Ovary (tissue), 9 donors: ENCODE measurements around the gene CBX6. TPM values are rescaled to one million over a fixed set of nuclear protein-coding genes. Genes with fewer than 3 reads are reported as not detected.

Experiments
- DNase-seq, 5 donors: peaks; one replicate each; pipeline ENCODE4 v3.0.0-alpha.2; 2019 to 2020
- H3K27ac ChIP-seq, 2 donors: fragments of 200-600 bp; one replicate each; pipeline versions ENCODE4 v1.5.1 to v1.8.0; 2019 to 2022
- H3K27me3 ChIP-seq: fragments of 200-600 bp; one replicate; pipeline ENCODE4 v1.8.0; 2022
- H3K36me3 ChIP-seq: fragments of 200-600 bp; sonication (generic); one replicate; pipeline ENCODE4 v1.5.1; 2019
- H3K4me1 ChIP-seq: one replicate; pipeline ENCODE4 v1.8.1; 2013; ENCODE audit warnings: mild to moderate bottlenecking, moderate library complexity; ENCODE audit not compliant: insufficient read depth
- H3K4me3 ChIP-seq: fragments of 200-600 bp; sonication (generic); one replicate; pipeline ENCODE4 v1.5.1; 2017
- H3K9me3 ChIP-seq, 2 donors: fragments of 200-600 bp in 1 of 2; sonication (generic) in 1 of 2; one replicate each; pipeline versions ENCODE4 v1.5.1 to v1.8.1; 2013 to 2019; ENCODE audit warnings: mild to moderate bottlenecking in 1 of 2, moderate library complexity in 1 of 2
- CTCF ChIP-seq, 3 donors: fragments of 450-650 bp in 2 of 3; fragments of 200-600 bp in 1 of 3; IDR thresholded peaks; one replicate each; pipeline versions ENCODE4 v1.5.1 to v1.8.0; 2016 to 2022; ENCODE audit warnings: antibody characterized with exemption in 3 of 3, mild to moderate bottlenecking in 1 of 3
- EP300 ChIP-seq: sonication (generic); formaldehyde crosslinking; IDR thresholded peaks from one replicate; pipeline ENCODE4 v1.6.1; 2017; ENCODE audit warnings: antibody characterized with exemption
- POLR2A ChIP-seq: fragments of 450-650 bp; IDR thresholded peaks from one replicate; pipeline ENCODE4 v1.6.1; 2017; ENCODE audit warnings: antibody characterized with exemption, mild to moderate bottlenecking, moderate library complexity
- WGBS, 3 donors: extraction: QIAGEN DNeasy Blood & Tissue Kit in 1 of 3; methylation state at CpG; one replicate each; pipeline versions ENCODE4 v1.1.5 to v1.1.7; 2013 to 2017; 5-methylcytosine and 5-hydroxymethylcytosine counted together
- intact Hi-C, 4 donors: fragments of 100-400 bp; cut with DNase I; formaldehyde crosslinking; loops; one replicate each; pipeline versions ENCODE4 v1.11.0 to v1.15.1; 2022 to 2023
- polyA plus RNA-seq, 2 donors: library from polyadenylated mRNA; stranded (reverse); fragments of 200-250 nt in 1 of 2; fragments of 350-450 nt in 1 of 2; fragmentation: Illumina TruSeq in 1 of 2; extraction: RNeasy Lipid Tissue Mini Kit (QIAGEN cat#74804) in 1 of 2; gene quantifications; one replicate each; pipeline ENCODE4 v1.2.3, GENCODE V29; 2013 to 2014
- total RNA-seq, 7 donors: library from RNA; depleted of rRNA in 2 of 7; stranded (reverse); fragments of >200 nt in 2 of 7; fragmentation: NEBNext Ultra II Directional in 3 of 7; extraction: Animal tissue kit (Norgen Biotek cat#: 25700) in 3 of 7; gene quantifications; one replicate each; pipeline versions ENCODE4 v1.1.0 to v1.2.4, GENCODE V29; 2016 to 2023
- donor health status: DM: no; HTN: no; CAD: no; lungs with moderate emphysema.
- donor health status: DM: no; HTN: no; CAD: no.
- donor health status: Bipolar disorder and iron deficiency.
- donor health status: DM: yes; HTN: yes; CAD: no.
- donor health status: DM: no; HTN: no; CAD: no.
- donor health status: DM: yes; HTN: yes; CAD: no.

The CBX6 gene
- total and polyA plus RNA-seq, 9 donors = 22.6 to 175 (median 115) TPM

- WGBS, 3 donors = 83 to 88% (median 84%) methylated on average over 16 of the region's 16 CpGs
- no peak overlapping the region for H3K4me3 ChIP-seq
- no peak for TF ChIP-seq POLR2A
- TF ChIP-seq EP300 = no peak
- TF ChIP-seq CTCF (IDR thresholded peaks at IDR 0.05) = no peak
- H3K4me1 ChIP-seq = no peaks in the 10 kb centered on the region
- no peaks in the 10 kb centered on the region for H3K36me3 ChIP-seq
- H3K9me3 ChIP-seq = no peaks in the 10 kb centered on the region
- intact Hi-C loops = no loop called here
- no peak overlapping the region for H3K27ac ChIP-seq
- no peak for DNase-seq
- H3K27me3 ChIP-seq = no peaks in the 10 kb centered on the region
Observed at GRCh38 chr22:38826386-38826785, 45.6 kb downstream of the CBX6 start.

- TF ChIP-seq EP300 (no peak), CTCF (IDR thresholded peaks at IDR 0.05) (no peak), POLR2A (no peak)
- intact Hi-C loops = no loop called here
- Histone ChIP-seq H3K27ac (no peak overlapping the region), H3K9me3 (no peaks in the 10 kb centered on the region), H3K27me3 (no peaks in the 10 kb centered on the region), H3K36me3 (no peaks in the 10 kb centered on the region), H3K4me1 (no peaks in the 10 kb centered on the region), H3K4me3 (no peak overlapping the region)
- WGBS, 3 donors = 0 to 7% (median 2%) methylated on average over 2 to 4 of the region's 4 CpGs
- peak in 4 of 5 donors; percentile 53 to 74 (median 66) for DNase-seq
Observed at GRCh38 chr22:38824585-38824984, 47.4 kb downstream of the CBX6 start.

DNA sequence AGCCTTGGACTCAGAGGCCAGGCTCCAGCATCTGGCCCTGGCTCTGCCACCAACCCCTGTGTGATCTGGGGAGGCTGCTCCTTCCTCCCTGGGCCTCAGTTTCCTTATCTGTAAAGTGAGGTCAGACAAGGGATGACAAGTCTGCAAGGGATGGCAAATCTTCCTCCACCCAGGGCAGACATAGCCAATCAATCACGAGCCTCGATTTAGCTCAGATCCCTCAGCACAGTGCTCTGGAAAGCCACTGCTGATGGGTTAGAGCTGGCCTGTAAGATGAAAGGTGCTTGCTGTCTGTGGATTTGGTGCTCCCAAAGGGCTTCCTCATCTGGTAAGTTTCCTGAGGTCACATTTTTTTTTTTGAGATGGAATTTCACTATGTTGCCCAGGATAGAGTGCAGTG lies 48.4 kb downstream of the CBX6 start:
- Histone ChIP-seq H3K27ac (no peak overlapping the region), H3K4me3 (no peak overlapping the region), H3K36me3 (no peaks in the 10 kb centered on the region), H3K27me3 (no peaks in the 10 kb centered on the region), H3K4me1 (no peaks in the 10 kb centered on the region), H3K9me3 (no peaks in the 10 kb centered on the region)
- WGBS, 3 donors = 71 to 91% (median 82%) methylated on average over 2 of the region's 2 CpGs
- DNase-seq = no peak
- intact Hi-C loops = no loop called here
- TF ChIP-seq EP300 (no peak), POLR2A (no peak), CTCF (IDR thresholded peaks at IDR 0.05) (no peak)

DNA sequence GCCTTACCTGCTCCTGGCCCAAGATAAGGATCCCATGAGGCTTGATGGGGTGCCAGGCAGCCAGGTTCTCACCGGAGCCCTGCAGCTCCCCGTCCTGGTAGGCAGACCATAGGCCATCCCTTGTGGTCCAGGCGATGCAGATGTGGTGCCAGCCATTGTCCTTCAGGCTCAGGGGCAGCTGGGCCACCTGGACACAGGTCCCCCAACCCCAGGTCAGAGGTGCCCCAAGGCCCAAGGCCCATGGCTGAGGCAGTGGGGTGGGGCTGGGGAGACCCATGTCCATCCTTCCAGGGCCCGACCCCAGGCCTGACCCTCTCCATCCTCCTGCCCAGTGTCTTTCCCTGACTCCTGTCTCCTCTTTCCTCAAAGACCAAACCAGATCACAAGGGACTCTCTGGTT lies 48.9 kb downstream of the CBX6 start:
- intact Hi-C loops = no loop called here

More for the DNA sequence above, 48.9 kb downstream of the CBX6 start:
- Histone ChIP-seq H3K9me3 (no peaks in the 10 kb centered on the region), H3K27me3 (no peaks in the 10 kb centered on the region), H3K4me3 (no peak overlapping the region), H3K4me1 (no peaks in the 10 kb centered on the region), H3K27ac (no peak overlapping the region), H3K36me3 (no peaks in the 10 kb centered on the region)
- WGBS, 3 donors = 90 to 98% (median 92%) methylated on average over 3 to 4 of the region's 4 CpGs
- TF ChIP-seq CTCF (IDR thresholded peaks at IDR 0.05) = no peak
- TF ChIP-seq POLR2A = no peak
- no peak for TF ChIP-seq EP300
- DNase-seq = no peak
